Mesendoderm (in vitro differentiated cells): Measurements from ENCODE around the gene NEGR1.

ENCODE experiments used
- DNase-seq: peaks from one replicate; pipeline ENCODE4 v3.0.0; 2013
- H2AK5ac ChIP-seq: 2 replicates; pipeline ENCODE4 v1.6.1; 2013; ENCODE audit warnings: low read length, inconsistent platforms
- H2BK120ac ChIP-seq: 2 replicates; pipeline ENCODE4 v1.6.1; 2013; ENCODE audit warnings: low read depth, mild to moderate bottlenecking, low read length, moderate library complexity, mixed read lengths
- H2BK15ac ChIP-seq: replicated peaks from 2 replicates; pipeline ENCODE4 v1.6.1; 2013; ENCODE audit warnings: low read depth, mild to moderate bottlenecking, moderate library complexity
- H2BK5ac ChIP-seq: 2 replicates; pipeline ENCODE4 v1.6.1; 2013; ENCODE audit warnings: low read length, inconsistent platforms
- H3K18ac ChIP-seq: 2 replicates; pipeline ENCODE4 v1.6.1; 2013; ENCODE audit warnings: mild to moderate bottlenecking, low read length, mixed read lengths
- H3K23ac ChIP-seq: one replicate; pipeline ENCODE4 v1.6.1; 2013; ENCODE audit warnings: low read length
- H3K27ac ChIP-seq: 2 replicates; pipeline ENCODE4 v1.5.1; 2013; ENCODE audit warnings: low read depth, mild to moderate bottlenecking, inconsistent platforms, low read length, moderate library complexity
- H3K27me3 ChIP-seq: 2 replicates; pipeline ENCODE4 v1.6.1; 2013; ENCODE audit warnings: low read length, control low read depth, mild to moderate bottlenecking, inconsistent platforms; ENCODE audit not compliant: insufficient read depth, poor library complexity
- H3K36me3 ChIP-seq: 2 replicates; pipeline ENCODE4 v1.6.1; 2013; ENCODE audit warnings: low read length, inconsistent platforms; ENCODE audit not compliant: control insufficient read depth, insufficient read depth
- H3K4ac ChIP-seq: one replicate; pipeline ENCODE4 v1.6.1; 2013; ENCODE audit warnings: low read depth, mild to moderate bottlenecking, low read length, moderate library complexity
- H3K4me1 ChIP-seq: 2 replicates; pipeline ENCODE4 v1.6.1; 2013; ENCODE audit warnings: low read depth, low read length, inconsistent platforms; ENCODE audit not compliant: control insufficient read depth
- H3K4me2 ChIP-seq: 2 replicates; pipeline ENCODE4 v1.6.1; 2013; ENCODE audit warnings: low read length
- H3K4me3 ChIP-seq: 2 replicates; pipeline ENCODE4 v1.5.1; 2013; ENCODE audit warnings: mild to moderate bottlenecking, low read length
- H3K56ac ChIP-seq: one replicate; pipeline ENCODE4 v1.6.1; 2013; ENCODE audit warnings: low read length
- H3K79me1 ChIP-seq: 2 replicates; pipeline ENCODE4 v1.6.1; 2013; ENCODE audit warnings: low read length, inconsistent platforms
- H3K79me2 ChIP-seq: 2 replicates; pipeline ENCODE4 v1.6.1; 2013; ENCODE audit warnings: mild to moderate bottlenecking, low read length; ENCODE audit not compliant: control insufficient read depth, insufficient read depth
- H3K9ac ChIP-seq: 2 replicates; pipeline ENCODE4 v1.6.1; 2013; ENCODE audit warnings: low read length, inconsistent platforms
- H4K5ac ChIP-seq: one replicate; pipeline ENCODE4 v1.6.1; 2013; ENCODE audit warnings: low read length
- H4K8ac ChIP-seq: one replicate; pipeline ENCODE4 v1.6.1; 2013; ENCODE audit warnings: low read depth, mild to moderate bottlenecking, control low read depth, low read length, moderate library complexity
- WGBS: extraction: QIAGEN DNeasy Blood & Tissue Kit; methylation state at CpG from one replicate; pipeline ENCODE4 v1.1.7; 2013; ENCODE audit warnings: low lambda C conversion rate, missing lambda C conversion rate; ENCODE audit not compliant: insufficient coverage; ENCODE audit errors: extremely low coverage; 5-methylcytosine and 5-hydroxymethylcytosine counted together

NEGR1 gene

GRCh38 chr1:71745326-71745725 is 537.0 kb downstream of the NEGR1 start:
- no peak overlapping the region for H3K27ac ChIP-seq
- no peak overlapping the region for H2BK5ac ChIP-seq
- H3K4me1 ChIP-seq, result no peaks in the 10 kb centered on the region
- no peak overlapping the region for H4K5ac ChIP-seq
- H3K18ac ChIP-seq, result no peak overlapping the region
- no peak overlapping the region for H2BK120ac ChIP-seq
- H3K79me2 ChIP-seq, result no peaks in the 10 kb centered on the region
- H3K4me2 ChIP-seq, result no peak overlapping the region
- H3K27me3 ChIP-seq, result no peaks in the 10 kb centered on the region
- no peak overlapping the region for H2BK15ac ChIP-seq
- H3K23ac ChIP-seq, result no peak overlapping the region
- H4K8ac ChIP-seq, result no peak overlapping the region
- no peak overlapping the region for H3K4me3 ChIP-seq
- no peak overlapping the region for H3K9ac ChIP-seq
- H3K79me1 ChIP-seq, result no peaks in the 10 kb centered on the region
- no peak overlapping the region for H3K4ac ChIP-seq
- H3K36me3 ChIP-seq, result no peaks in the 10 kb centered on the region
- no peak for DNase-seq
- H2AK5ac ChIP-seq, result no peak overlapping the region
- no peak overlapping the region for H3K56ac ChIP-seq

- no peak overlapping the region for H3K23ac ChIP-seq
- H3K4me3 ChIP-seq, result no peak overlapping the region
- no peak overlapping the region for H4K8ac ChIP-seq
- H3K79me2 ChIP-seq, result no peaks in the 10 kb centered on the region
- no peak overlapping the region for H2BK120ac ChIP-seq
- H3K56ac ChIP-seq, result no peak overlapping the region
- WGBS, result no CpG with 5 or more reads among the region's 2 CpGs
- H2BK5ac ChIP-seq, result no peak overlapping the region
- H2BK15ac ChIP-seq, result no peak overlapping the region
- no peak overlapping the region for H3K4ac ChIP-seq
- H3K79me1 ChIP-seq, result no peaks in the 10 kb centered on the region
- no peak overlapping the region for H3K18ac ChIP-seq
- no peaks in the 10 kb centered on the region for H3K36me3 ChIP-seq
- no peak overlapping the region for H4K5ac ChIP-seq
- H3K27me3 ChIP-seq, result no peaks in the 10 kb centered on the region
- H3K4me1 ChIP-seq, result no peaks in the 10 kb centered on the region
- no peak overlapping the region for H3K9ac ChIP-seq
- H2AK5ac ChIP-seq, result no peak overlapping the region
- no peak for DNase-seq
- no peak overlapping the region for H3K4me2 ChIP-seq
- H3K27ac ChIP-seq, result no peak overlapping the region
These were observed 538.5 kb downstream of the NEGR1 start for GRCh38 chr1:71743862-71744261.

- Histone ChIP-seq H3K4me1 (no peaks in the 10 kb centered on the region), H3K4ac (no peak overlapping the region), H3K18ac (no peak overlapping the region), H3K23ac (no peak overlapping the region), H2BK120ac (no peak overlapping the region), H3K27ac (no peak overlapping the region), H3K9ac (no peak overlapping the region), H3K4me3 (no peak overlapping the region), H3K79me1 (no peaks in the 10 kb centered on the region), H3K27me3 (no peaks in the 10 kb centered on the region), H2BK5ac (no peak overlapping the region), H4K8ac (no peak overlapping the region), H3K56ac (no peak overlapping the region), H2BK15ac (no peak overlapping the region), H3K79me2 (no peaks in the 10 kb centered on the region), H4K5ac (no peak overlapping the region), H3K4me2 (no peak overlapping the region), H3K36me3 (no peaks in the 10 kb centered on the region), H2AK5ac (no peak overlapping the region)
- DNase-seq, result no peak
- WGBS, result no CpG with 5 or more reads among the region's 2 CpGs
These were observed 543.4 kb downstream of the NEGR1 start for GRCh38 chr1:71738910-71739309.

GRCh38 chr1:71738256-71738655 is 544.1 kb downstream of the NEGR1 start:
- DNase-seq, result no peak
- Histone ChIP-seq H3K23ac (no peak overlapping the region), H3K36me3 (no peaks in the 10 kb centered on the region), H2BK120ac (no peak overlapping the region), H3K79me2 (no peaks in the 10 kb centered on the region), H3K18ac (no peak overlapping the region), H3K27me3 (no peaks in the 10 kb centered on the region), H3K27ac (no peak overlapping the region), H3K4me2 (no peak overlapping the region), H2BK15ac (no peak overlapping the region), H4K8ac (no peak overlapping the region), H3K4me1 (no peaks in the 10 kb centered on the region), H3K56ac (no peak overlapping the region), H3K9ac (no peak overlapping the region), H3K4ac (no peak overlapping the region), H3K79me1 (no peaks in the 10 kb centered on the region), H2BK5ac (no peak overlapping the region), H4K5ac (no peak overlapping the region), H3K4me3 (no peak overlapping the region), H2AK5ac (no peak overlapping the region)
- no CpG with 5 or more reads among the region's 1 CpG for WGBS

- Histone ChIP-seq H2BK5ac (no peak overlapping the region), H2BK15ac (no peak overlapping the region)
These were observed 544.6 kb downstream of the NEGR1 start for GRCh38 chr1:71737768-71738167.

GRCh38 chr1:71733121-71733520 is 549.2 kb downstream of the NEGR1 start:
- no peak for DNase-seq
- H3K4me2 ChIP-seq, result no peak overlapping the region
- no peaks in the 10 kb centered on the region for H3K36me3 ChIP-seq
- H2AK5ac ChIP-seq, result no peak overlapping the region
- no peak overlapping the region for H3K18ac ChIP-seq
- no peaks in the 10 kb centered on the region for H3K4me1 ChIP-seq
- no peak overlapping the region for H3K56ac ChIP-seq
- no peaks in the 10 kb centered on the region for H3K27me3 ChIP-seq
- no peak overlapping the region for H2BK120ac ChIP-seq
- H3K4ac ChIP-seq, result no peak overlapping the region
- no CpG with 5 or more reads among the region's 2 CpGs for WGBS
- H3K79me1 ChIP-seq, result no peaks in the 10 kb centered on the region
- no peak overlapping the region for H3K23ac ChIP-seq
- H3K4me3 ChIP-seq, result no peak overlapping the region
- H4K8ac ChIP-seq, result no peak overlapping the region
- H4K5ac ChIP-seq, result no peak overlapping the region
- H3K27ac ChIP-seq, result no peak overlapping the region
- H2BK15ac ChIP-seq, result no peak overlapping the region
- H3K79me2 ChIP-seq, result no peaks in the 10 kb centered on the region
- no peak overlapping the region for H3K9ac ChIP-seq
- H2BK5ac ChIP-seq, result no peak overlapping the region

More at GRCh38 chr1:71737768-71738167, 544.6 kb downstream of the NEGR1 start:
- Histone ChIP-seq H3K27ac (no peak overlapping the region), H3K4me1 (no peaks in the 10 kb centered on the region), H2AK5ac (no peak overlapping the region), H4K8ac (no peak overlapping the region), H4K5ac (no peak overlapping the region), H3K9ac (no peak overlapping the region), H3K18ac (no peak overlapping the region), H3K4ac (no peak overlapping the region), H3K56ac (no peak overlapping the region), H3K4me3 (no peak overlapping the region), H3K4me2 (no peak overlapping the region), H3K79me1 (no peaks in the 10 kb centered on the region), H3K23ac (no peak overlapping the region), H3K36me3 (no peaks in the 10 kb centered on the region), H3K27me3 (no peaks in the 10 kb centered on the region), H2BK120ac (no peak overlapping the region), H3K79me2 (no peaks in the 10 kb centered on the region)
- no peak for DNase-seq
- WGBS, result no CpG with 5 or more reads among the region's 3 CpGs
